ENCODE results near the gene PCOLCE2. TPM values are rescaled to one million over a fixed set of nuclear protein-coding genes. Genes with fewer than 3 reads are reported as not detected.

PCOLCE2 gene
- total RNA-seq, 1 experiment from 2014 or later = 0.34 TPM

DNA sequence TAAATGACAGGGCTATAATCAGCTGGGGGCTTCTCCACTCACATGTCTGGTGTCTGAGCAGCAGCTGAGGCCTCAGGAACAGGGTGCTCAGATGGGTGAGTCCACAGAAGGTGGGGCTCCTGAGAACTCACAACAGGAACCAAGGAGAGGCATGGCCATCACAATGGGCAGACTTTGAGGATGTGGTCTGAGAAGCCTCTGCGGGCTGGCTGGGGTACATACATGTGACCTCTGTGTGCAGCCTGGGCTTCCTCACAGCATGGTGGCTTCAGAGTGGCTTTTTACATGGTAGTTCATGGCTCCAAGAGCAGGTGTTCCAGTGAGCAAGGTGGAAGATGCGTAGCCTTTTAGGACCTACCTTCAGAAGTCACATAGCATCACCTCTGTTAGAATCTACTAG, 106.3 kb downstream of the PCOLCE2 start:
- Mint-ChIP-seq H3K36me3 (ENCODE audit: insufficient read depth, unreplicated experiment) (no peaks in the 10 kb centered on the region), H3K27me3 (ENCODE audit: insufficient read depth, unreplicated experiment) (no peaks in the 10 kb centered on the region), H3K9me3 (ENCODE audit: unreplicated experiment) (no peaks in the 10 kb centered on the region), H3K4me1 (ENCODE audit: low read depth, unreplicated experiment) (peaks cover 6% of the 10 kb centered on the region), H3K27ac (ENCODE audit: unreplicated experiment) (no peak overlapping the region), H3K4me3 (ENCODE audit: unreplicated experiment) (no peak overlapping the region)
- POLR2A ChIA-PET = no interaction called here
- peaks cover 1% of the 10 kb centered on the region; the same call in 1 of the 2 replicates for H3K36me3 ChIP-seq (ENCODE audit: control insufficient read depth, insufficient read depth, low read length)
- TF ChIP-seq, protein P1, sequence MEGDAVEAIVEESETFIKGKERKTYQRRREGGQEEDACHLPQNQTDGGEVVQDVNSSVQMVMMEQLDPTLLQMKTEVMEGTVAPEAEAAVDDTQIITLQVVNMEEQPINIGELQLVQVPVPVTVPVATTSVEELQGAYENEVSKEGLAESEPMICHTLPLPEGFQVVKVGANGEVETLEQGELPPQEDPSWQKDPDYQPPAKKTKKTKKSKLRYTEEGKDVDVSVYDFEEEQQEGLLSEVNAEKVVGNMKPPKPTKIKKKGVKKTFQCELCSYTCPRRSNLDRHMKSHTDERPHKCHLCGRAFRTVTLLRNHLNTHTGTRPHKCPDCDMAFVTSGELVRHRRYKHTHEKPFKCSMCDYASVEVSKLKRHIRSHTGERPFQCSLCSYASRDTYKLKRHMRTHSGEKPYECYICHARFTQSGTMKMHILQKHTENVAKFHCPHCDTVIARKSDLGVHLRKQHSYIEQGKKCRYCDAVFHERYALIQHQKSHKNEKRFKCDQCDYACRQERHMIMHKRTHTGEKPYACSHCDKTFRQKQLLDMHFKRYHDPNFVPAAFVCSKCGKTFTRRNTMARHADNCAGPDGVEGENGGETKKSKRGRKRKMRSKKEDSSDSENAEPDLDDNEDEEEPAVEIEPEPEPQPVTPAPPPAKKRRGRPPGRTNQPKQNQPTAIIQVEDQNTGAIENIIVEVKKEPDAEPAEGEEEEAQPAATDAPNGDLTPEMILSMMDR (IDR thresholded peaks at IDR 0.05; ENCODE audit: insufficient read depth in 1 of 2, low read depth in 1 of 2, low read length in 1 of 2, severe bottlenecking in 1 of 2, unreplicated experiment in 1 of 2) = no peak
- H3K4me1 ChIP-seq = peaks cover 12% of the 10 kb centered on the region
- intact Hi-C loops (cut with micrococcal nuclease; ENCODE audit: unreplicated experiment) = no loop called here
- H3K4me3 ChIP-seq (ENCODE audit: low read depth, low read length) = no peak overlapping the region
- no peaks in the 10 kb centered on the region for H3K27me3 ChIP-seq (replicated peaks; ENCODE audit: control insufficient read depth, insufficient read depth, low read length)
- BruUV-seq (replicated peaks) = no TSS peak
- DNase-seq = no peak
- CTCF ChIA-PET = no interaction called here
- H3K9me3 ChIP-seq = no peaks in the 10 kb centered on the region

GRCh38 chr3:142779591-142779990, 109.3 kb downstream of the PCOLCE2 start:
- POLR2A ChIA-PET = no interaction called here

DNA sequence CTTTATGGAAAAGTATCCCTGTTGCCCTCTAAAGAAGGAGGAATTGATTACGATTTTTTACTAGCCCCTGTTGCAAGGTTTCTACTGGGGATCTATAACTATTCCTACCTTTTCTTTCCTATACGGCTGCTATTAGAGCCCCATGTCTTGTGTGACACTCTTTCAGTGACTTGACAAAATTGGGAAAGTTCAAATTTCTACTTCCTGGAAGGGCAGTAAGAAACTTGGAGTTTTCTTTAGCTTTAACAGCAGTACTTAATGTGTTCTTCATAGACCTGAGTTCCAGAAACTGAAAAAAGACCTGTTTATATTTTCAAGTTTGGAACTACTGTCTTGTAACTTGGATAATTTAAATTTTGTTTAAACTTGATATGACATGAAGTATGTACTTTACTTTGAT, 110.3 kb downstream of the PCOLCE2 start:
- H3K27me3 ChIP-seq (replicated peaks; ENCODE audit: control insufficient read depth, insufficient read depth, low read length) = no peaks in the 10 kb centered on the region
- BruUV-seq (replicated peaks) = no TSS peak
- peaks cover 1% of the 10 kb centered on the region; the same call in 1 of the 2 replicates for H3K36me3 ChIP-seq (ENCODE audit: control insufficient read depth, insufficient read depth, low read length)
- no peaks in the 10 kb centered on the region for H3K9me3 ChIP-seq
- Mint-ChIP-seq H3K9me3 (ENCODE audit: unreplicated experiment) (no peaks in the 10 kb centered on the region), H3K27ac (ENCODE audit: unreplicated experiment) (no peak overlapping the region), H3K4me1 (ENCODE audit: low read depth, unreplicated experiment) (no peaks in the 10 kb centered on the region), H3K27me3 (ENCODE audit: insufficient read depth, unreplicated experiment) (no peaks in the 10 kb centered on the region), H3K36me3 (ENCODE audit: insufficient read depth, unreplicated experiment) (no peaks in the 10 kb centered on the region), H3K4me3 (ENCODE audit: unreplicated experiment) (no peak overlapping the region)
- H3K4me1 ChIP-seq = no peaks in the 10 kb centered on the region
- TF ChIP-seq, protein P1 (IDR thresholded peaks at IDR 0.05; ENCODE audit: insufficient read depth in 1 of 2, low read depth in 1 of 2, low read length in 1 of 2, severe bottlenecking in 1 of 2, unreplicated experiment in 1 of 2) = no peak
- intact Hi-C loops (cut with micrococcal nuclease; ENCODE audit: unreplicated experiment) = no loop called here
- POLR2A ChIA-PET = no interaction called here
- no peak overlapping the region for H3K4me3 ChIP-seq (ENCODE audit: low read depth, low read length)
- CTCF ChIA-PET = no interaction called here
- no peak for DNase-seq

More at GRCh38 chr3:142779591-142779990, 109.3 kb downstream of the PCOLCE2 start:
- no peak overlapping the region for H3K4me3 Mint-ChIP-seq (ENCODE audit: unreplicated experiment)
- TF ChIP-seq, protein P1 (IDR thresholded peaks at IDR 0.05; ENCODE audit: insufficient read depth in 1 of 2, low read depth in 1 of 2, low read length in 1 of 2, severe bottlenecking in 1 of 2, unreplicated experiment in 1 of 2) = no peak
- Histone ChIP-seq H3K9me3 (no peaks in the 10 kb centered on the region), H3K4me3 (ENCODE audit: low read depth, low read length) (no peak overlapping the region), H3K36me3 (ENCODE audit: control insufficient read depth, insufficient read depth, low read length) (peaks cover 1% of the 10 kb centered on the region; the same call in 1 of the 2 replicates), H3K27me3 (replicated peaks; ENCODE audit: control insufficient read depth, insufficient read depth, low read length) (no peaks in the 10 kb centered on the region), H3K4me1 (no peaks in the 10 kb centered on the region)
- no peaks in the 10 kb centered on the region for H3K27me3 Mint-ChIP-seq (ENCODE audit: insufficient read depth, unreplicated experiment)
- no peaks in the 10 kb centered on the region for H3K4me1 Mint-ChIP-seq (ENCODE audit: low read depth, unreplicated experiment)
- H3K36me3 Mint-ChIP-seq (ENCODE audit: insufficient read depth, unreplicated experiment) = no peaks in the 10 kb centered on the region
- no peaks in the 10 kb centered on the region for H3K9me3 Mint-ChIP-seq (ENCODE audit: unreplicated experiment)
- BruUV-seq (replicated peaks) = no TSS peak
- DNase-seq = no peak
- intact Hi-C loops (cut with micrococcal nuclease; ENCODE audit: unreplicated experiment) = no loop called here
- CTCF ChIA-PET = no interaction called here
- H3K27ac Mint-ChIP-seq (ENCODE audit: unreplicated experiment) = no peak overlapping the region

Measured in Caco-2 (cell line).